C4-2B (cell line): ENCODE measurements around the gene SCUBE3.

ENCODE experiments used
- ZFX ChIP-seq: fragments of 450-650 bp; IDR thresholded peaks from 2 replicates; pipeline ENCODE4 v1.6.1; 2017
- TF ChIP-seq, protein P1 (sequence below): fragments of 450-650 bp; conservative IDR thresholded peaks from 2 replicates; pipeline ENCODE4 v1.5.1; 2017; ENCODE audit warnings: mild to moderate bottlenecking

DNA sequence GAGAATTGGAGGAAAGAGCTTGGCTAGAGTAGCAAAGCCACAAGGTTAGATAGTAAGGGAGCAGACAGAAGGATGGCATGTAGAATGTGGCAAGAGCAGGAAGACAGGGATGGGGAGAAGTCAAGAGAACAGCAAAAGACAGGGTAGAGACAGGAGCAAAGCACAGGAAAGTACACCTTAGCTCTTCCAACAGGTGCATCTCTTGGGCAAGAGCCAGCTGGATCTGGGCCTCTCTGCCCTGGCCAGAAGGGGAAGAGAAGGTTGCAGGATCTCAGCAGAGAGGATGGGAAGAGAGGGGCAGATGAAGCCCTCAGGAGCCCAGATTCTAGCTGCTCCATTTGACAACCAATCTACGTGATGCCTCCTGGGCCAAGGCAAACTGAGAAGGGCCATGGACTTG is 16.7 kb downstream of the SCUBE3 start:
- TF ChIP-seq, protein P1, sequence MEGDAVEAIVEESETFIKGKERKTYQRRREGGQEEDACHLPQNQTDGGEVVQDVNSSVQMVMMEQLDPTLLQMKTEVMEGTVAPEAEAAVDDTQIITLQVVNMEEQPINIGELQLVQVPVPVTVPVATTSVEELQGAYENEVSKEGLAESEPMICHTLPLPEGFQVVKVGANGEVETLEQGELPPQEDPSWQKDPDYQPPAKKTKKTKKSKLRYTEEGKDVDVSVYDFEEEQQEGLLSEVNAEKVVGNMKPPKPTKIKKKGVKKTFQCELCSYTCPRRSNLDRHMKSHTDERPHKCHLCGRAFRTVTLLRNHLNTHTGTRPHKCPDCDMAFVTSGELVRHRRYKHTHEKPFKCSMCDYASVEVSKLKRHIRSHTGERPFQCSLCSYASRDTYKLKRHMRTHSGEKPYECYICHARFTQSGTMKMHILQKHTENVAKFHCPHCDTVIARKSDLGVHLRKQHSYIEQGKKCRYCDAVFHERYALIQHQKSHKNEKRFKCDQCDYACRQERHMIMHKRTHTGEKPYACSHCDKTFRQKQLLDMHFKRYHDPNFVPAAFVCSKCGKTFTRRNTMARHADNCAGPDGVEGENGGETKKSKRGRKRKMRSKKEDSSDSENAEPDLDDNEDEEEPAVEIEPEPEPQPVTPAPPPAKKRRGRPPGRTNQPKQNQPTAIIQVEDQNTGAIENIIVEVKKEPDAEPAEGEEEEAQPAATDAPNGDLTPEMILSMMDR, result no peak
- TF ChIP-seq ZFX, result no peak
